K562 (cell line): Measurements from ENCODE around the gene CYP17A1. TPM values are rescaled to one million over a fixed set of nuclear protein-coding genes. Genes with fewer than 3 reads are reported as not detected.
A peak's percentile ranks its signal among the peaks of the same experiment; 100 is the strongest.

Experiments
- ATAC-seq: fragments of 200-7000 bp; cut with Tn5 transposase; 3 replicates; pipeline ENCODE4 v1.9.1; 2020; ENCODE audit warnings: moderate library complexity
- BruUV-seq: library from RNA; stranded (reverse); fragments of 400-500 nt; replicated peaks from 2 replicates; lab custom pipeline; 2021; lab: Mats Ljungman, UMichigan
- CTCF ChIA-PET: fragments of 300-600 bp; formaldehyde crosslinking; extraction: SDS; loops from one replicate; lab custom pipeline; 2021; ENCODE audit warnings: low intra/inter-chr PET ratio; lab: Yijun Ruan, JAX
- POLR2A ChIA-PET: fragments of 300-600, 350-650 bp; sonication (Branson Sonifier 250); formaldehyde crosslinking; extraction: SDS; loops from one replicate; lab custom pipeline; 2021; ENCODE audit warnings: antibody characterized with exemption, inconsistent platforms; lab: Yijun Ruan, JAX
- DNase-seq, 4 experiments: peaks; one replicate each; pipeline versions ENCODE4 v3.0.0 to v3.0.0-alpha.2; 2011 to 2018; ENCODE audit warnings: low spot score in 3 of 4, mixed read lengths in 3 of 4; ENCODE audit errors: extremely low read depth in 1 of 4
- FAIRE-seq: peaks from 2 replicates; lab custom pipeline; 2011; peaks lifted over from hg19 to GRCh38; lab: Jason Lieb, UNC
- H2AFZ ChIP-seq: 2 replicates; pipeline ENCODE4 v1.6.0; 2011; ENCODE audit warnings: low read depth, low read length, control low read depth, inconsistent platforms
- H3K27ac ChIP-seq: fragments of 200-600 bp; 3 replicates; pipeline ENCODE4 v1.8.0; 2011; ENCODE audit warnings: low read depth, mild to moderate bottlenecking, control low read depth, inconsistent platforms, low read length, moderate library complexity, mixed read lengths; ENCODE audit errors: extremely low read depth
- H3K27me3 ChIP-seq, 2 experiments: fragments of 300-600 bp in 1 of 2; 2 replicates in 1 of 2; 3 replicates in 1 of 2; pipeline versions ENCODE4 v1.6.0 to v1.8.0; 2011; ENCODE audit warnings: inconsistent platforms in 2 of 2, low read length in 2 of 2, mild to moderate bottlenecking in 1 of 2, mixed read lengths in 1 of 2, moderate library complexity in 1 of 2; ENCODE audit not compliant: control insufficient read depth in 2 of 2, insufficient read depth in 2 of 2
- H3K36me3 ChIP-seq: fragments of 300-600 bp; 3 replicates; pipeline ENCODE4 v1.8.0; 2011; ENCODE audit warnings: mild to moderate bottlenecking, low read length, inconsistent platforms; ENCODE audit not compliant: control insufficient read depth, insufficient read depth
- H3K4me1 ChIP-seq, 2 experiments: fragments of 200-600 bp in 1 of 2; replicated peaks in 1 of 2; 2 replicates in 1 of 2; 3 replicates in 1 of 2; pipeline versions ENCODE4 v1.5.1 to v1.8.0; 2011; ENCODE audit warnings: inconsistent platforms in 2 of 2, low read length in 2 of 2, mild to moderate bottlenecking in 1 of 2, mixed read lengths in 1 of 2, moderate library complexity in 1 of 2; ENCODE audit not compliant: control insufficient read depth in 2 of 2, insufficient read depth in 2 of 2
- H3K4me2 ChIP-seq: 2 replicates; pipeline ENCODE4 v1.6.1; 2011; ENCODE audit warnings: low read length, control low read depth, inconsistent platforms, mixed read lengths; ENCODE audit not compliant: insufficient read depth
- H3K4me3 ChIP-seq: fragments of 200-600 bp; sonication (generic), shearing (Covaris generic); 2 replicates; pipeline ENCODE4 v1.5.1; 2016; ENCODE audit warnings: control low read depth, inconsistent platforms
- H3K79me2 ChIP-seq: fragments of 200-600 bp; 3 replicates; pipeline ENCODE4 v1.8.0; 2011; ENCODE audit warnings: low read length, inconsistent platforms; ENCODE audit not compliant: control insufficient read depth, insufficient read depth
- H3K9ac ChIP-seq, 2 experiments: 2 replicates each; pipeline versions ENCODE4 v1.6.0 to v1.6.1; 2011; ENCODE audit warnings: low read depth in 2 of 2, low read length in 2 of 2, control low read depth in 1 of 2, inconsistent platforms in 1 of 2, mild to moderate bottlenecking in 1 of 2, mixed read lengths in 1 of 2; ENCODE audit not compliant: insufficient read depth in 1 of 2
- H3K9me1 ChIP-seq: one replicate; pipeline ENCODE4 v1.6.0; 2011; ENCODE audit warnings: inconsistent platforms, mild to moderate bottlenecking, low read length, moderate library complexity; ENCODE audit not compliant: control insufficient read depth, insufficient read depth
- H3K9me3 ChIP-seq: replicated peaks from 2 replicates; pipeline ENCODE4 v1.5.1; 2011; ENCODE audit warnings: low read depth, low read length, inconsistent platforms; ENCODE audit not compliant: control insufficient read depth, insufficient read depth
- H4K20me1 ChIP-seq: replicated peaks from 2 replicates; pipeline ENCODE4 v1.6.1; 2011; ENCODE audit warnings: low read length, inconsistent platforms, mixed read lengths; ENCODE audit not compliant: control insufficient read depth, insufficient read depth
- ATF6 ChIP-seq: sonication (generic); formaldehyde crosslinking; IDR thresholded peaks from 2 replicates; pipeline ENCODE4 v1.4.0; 2020; ENCODE audit warnings: mild to moderate bottlenecking, missing genetic modification reagents
- CEBPZ ChIP-seq: fragments of 150-350 bp; IDR thresholded peaks from 2 replicates; pipeline ENCODE4 v1.6.1; 2014; ENCODE audit warnings: low read depth, mild to moderate bottlenecking, low read length, borderline replicate concordance
- CHCHD3 ChIP-seq: fragments of 250-450 bp; sonication (Bioruptor Pico); IDR thresholded peaks from 2 replicates; pipeline ENCODE4 v2.1.2; 2022; ENCODE audit warnings: mild to moderate bottlenecking
- SOX6 ChIP-seq: fragments of 450-650 bp; IDR thresholded peaks from 2 replicates; pipeline ENCODE4 v1.6.1; 2014; ENCODE audit warnings: mild to moderate bottlenecking
- WGBS: fragments of 100-300 bp; shearing (Covaris generic); methylation state at CpG from one replicate; pipeline ENCODE4 v1.1.6; 2016; ENCODE audit warnings: low coverage, mixed read lengths; ENCODE audit not compliant: insufficient coverage; ENCODE audit errors: missing lambda C conversion rate; 5-methylcytosine and 5-hydroxymethylcytosine counted together
- in situ Hi-C: fragments of 300-500 bp; cut with MboI; formaldehyde crosslinking; loops from 4 replicates; pipeline ENCODE4 v1.15.0; 2018; ENCODE audit warnings: inconsistent platforms, mixed read lengths
- intact Hi-C: fragments of 100-400 bp; cut with micrococcal nuclease; formaldehyde crosslinking; loops from 2 replicates; pipeline ENCODE4 v1.14.2; 2022
- polyA plus RNA-seq, 8 experiments: library from polyadenylated mRNA; depleted of rRNA in 4 of 8; stranded (reverse) in 5 of 8; unstranded in 3 of 8; fragments of >200 nt; fragmentation: Nextera tagmentation in 2 of 8; fragmentation: Illumina TruSeq in 1 of 8; extraction: Ambion mirVana in 2 of 8; extraction: Trizol in 1 of 8; gene quantifications; 2 replicates each; pipeline versions ENCODE4 v1.2.1 to v1.2.3, GENCODE V29; 2011 to 2014; ENCODE audit warnings: inconsistent platforms in 1 of 8, missing spikeins in 1 of 8
- total RNA-seq, 7 experiments: library from RNA; depleted of rRNA in 6 of 7; stranded (reverse); fragments of >200 nt in 6 of 7; fragmentation: Illumina TruSeq in 2 of 7; extraction: Trizol in 2 of 7; gene quantifications; 2 replicates each; pipeline versions ENCODE4 v1.2.1 to v1.2.3, GENCODE V29; 2011 to 2021; ENCODE audit warnings: low replicate concordance in 1 of 7

CYP17A1 gene
- total and polyA plus RNA-seq, 9 of the 15 experiments (the other 6 are each of a cell fraction or from before 2014, with no cell fraction given), result 2.3 TPM; not detected in 8

GRCh38 chr10:102815790-102816549 lies 21.2 kb downstream of the CYP17A1 start:
- no TSS peak for BruUV-seq
- FAIRE-seq, result no peak

More at GRCh38 chr10:102815790-102816549, 21.2 kb downstream of the CYP17A1 start:
- no peaks in the 10 kb centered on the region for H3K79me2 ChIP-seq
- no peak overlapping the region for H2AFZ ChIP-seq
- in situ Hi-C loops, result no loop called here
- H3K9ac ChIP-seq, result peak overlapping the region in 1 of 2 experiments; percentile 68; a peak in 1 of 4 replicates
- no peak overlapping the region for H3K4me2 ChIP-seq
- POLR2A ChIA-PET, result interaction anchor here (0.8 kb wide), 1 partner anchor 16 kb away, joined by 3 read pairs; no protein-coding TSS in a partner anchor
- no peak for DNase-seq
- H4K20me1 ChIP-seq, result no peaks in the 10 kb centered on the region
- H3K4me3 ChIP-seq, result no peak overlapping the region
- peaks cover 32% of the 10 kb centered on the region; the same call in 2 of the 3 replicates for H3K36me3 ChIP-seq
- H3K4me1 ChIP-seq, result peaks cover 26 to 33% of the 10 kb centered on the region in 2 experiments
- no peak for ATAC-seq
- H3K9me3 ChIP-seq, result no peaks in the 10 kb centered on the region
- H3K27ac ChIP-seq, result no peak overlapping the region; the same call in 2 of the 3 replicates
- H3K27me3 ChIP-seq, result no peaks in the 10 kb centered on the region
- H3K9me1 ChIP-seq, result peaks cover 2% of the 10 kb centered on the region
- TF ChIP-seq SOX6, result no peak
- TF ChIP-seq CHCHD3, result no peak
- no peak for TF ChIP-seq ATF6 (CRISPR knock-in tag)
- TF ChIP-seq CEBPZ, result no peak
- TF ChIP-seq, all 486 proteins: peak for 0
- intact Hi-C loops, result no loop called here
- WGBS, result 89% methylated on average over 11 of the region's 12 CpGs
- CTCF ChIA-PET, result no interaction called here
